Neural progenitor cell (in vitro differentiated cells): Measurements from ENCODE around the gene NINL. TPM values are rescaled to one million over a fixed set of nuclear protein-coding genes. Genes with fewer than 3 reads are reported as not detected.

ENCODE experiments used
- DNase-seq: peaks from one replicate; pipeline ENCODE4 v3.0.0-alpha.2; 2016; ENCODE audit warnings: low spot score
- H2AFZ ChIP-seq: fragments of 200-600 bp; sonication (generic); replicated peaks from 2 replicates; pipeline ENCODE4 v1.6.1; 2016; ENCODE audit warnings: antibody characterized with exemption
- H3F3A ChIP-seq: fragments of 200-600 bp; sonication (generic); 2 replicates; pipeline ENCODE4 v1.6.1; 2016; ENCODE audit warnings: antibody characterized with exemption, low read depth
- H3K27ac ChIP-seq: fragments of 200-600 bp; sonication (generic); 2 replicates; pipeline ENCODE4 v1.5.1; 2016; ENCODE audit warnings: mild to moderate bottlenecking
- H3K27me3 ChIP-seq: fragments of 200-600 bp; sonication (generic); 2 replicates; pipeline ENCODE4 v1.6.1; 2016; ENCODE audit warnings: mild to moderate bottlenecking, moderate library complexity
- H3K36me3 ChIP-seq: fragments of 200-600 bp; sonication (generic); 2 replicates; pipeline ENCODE4 v1.5.1; 2016
- H3K4me1 ChIP-seq: fragments of 200-600 bp; sonication (generic); 2 replicates; pipeline ENCODE4 v1.6.1; 2016; ENCODE audit warnings: mixed run types
- H3K4me2 ChIP-seq: fragments of 200-600 bp; sonication (generic); 2 replicates; pipeline ENCODE4 v1.6.1; 2016
- H3K4me3 ChIP-seq: fragments of 200-600 bp; sonication (generic); 2 replicates; pipeline ENCODE4 v1.5.1; 2016
- H3K79me2 ChIP-seq: fragments of 200-600 bp; sonication (generic); 2 replicates; pipeline ENCODE4 v1.6.1; 2016; ENCODE audit warnings: low read depth
- H3K9ac ChIP-seq: fragments of 200-600 bp; sonication (generic); 2 replicates; pipeline ENCODE4 v1.6.1; 2016
- H3K9me3 ChIP-seq: fragments of 200-600 bp; sonication (generic); 2 replicates; pipeline ENCODE4 v1.5.1; 2016; ENCODE audit warnings: low read depth
- H4K20me1 ChIP-seq: fragments of 200-600 bp; sonication (generic); 2 replicates; pipeline ENCODE4 v1.6.1; 2016; ENCODE audit warnings: low read depth
- H3K27ac Mint-ChIP-seq: 3 replicates; pipeline ENCODE4 v1.8.0; 2021; ENCODE audit warnings: mixed read lengths
- H3K27me3 Mint-ChIP-seq: 2 replicates; pipeline ENCODE4 v1.8.0; 2022; ENCODE audit warnings: low read depth, mild to moderate bottlenecking, inconsistent platforms, moderate library complexity, mixed read lengths; ENCODE audit not compliant: insufficient read depth
- H3K36me3 Mint-ChIP-seq: 3 replicates; pipeline ENCODE4 v1.8.0; 2021; ENCODE audit warnings: mixed read lengths
- H3K4me1 Mint-ChIP-seq: 3 replicates; pipeline ENCODE4 v1.8.0; 2021; ENCODE audit warnings: mixed read lengths
- H3K4me3 Mint-ChIP-seq: 3 replicates; pipeline ENCODE4 v1.8.0; 2021; ENCODE audit warnings: mild to moderate bottlenecking, moderate library complexity, mixed read lengths
- H3K9me3 Mint-ChIP-seq: 3 replicates; pipeline ENCODE4 v1.8.0; 2020; ENCODE audit warnings: mixed read lengths
- EZH2 ChIP-seq: fragments of 200-600 bp; sonication (generic); IDR thresholded peaks from 2 replicates; pipeline ENCODE4 v1.6.1; 2017; ENCODE audit warnings: antibody characterized with exemption, mild to moderate bottlenecking, moderate library complexity
- EZH2phosphoT487 ChIP-seq: fragments of 200-600 bp; sonication (generic); IDR thresholded peaks from 2 replicates; pipeline ENCODE4 v1.6.1; 2017; ENCODE audit warnings: antibody characterized with exemption
- total RNA-seq: library from RNA; depleted of rRNA; stranded (reverse); fragments of >200 nt; gene quantifications from 2 replicates; pipeline ENCODE4 v1.2.3, GENCODE V29; 2015; ENCODE audit warnings: low replicate concordance
- TF ChIP-seq, protein P1 (sequence below): fragments of 200-600 bp; sonication (generic); IDR thresholded peaks from 2 replicates; pipeline ENCODE4 v1.5.1; 2017; ENCODE audit warnings: antibody characterized with exemption, mild to moderate bottlenecking

The NINL gene
- total RNA-seq, 1 donor from 2014 or later: 21.5 TPM

DNA sequence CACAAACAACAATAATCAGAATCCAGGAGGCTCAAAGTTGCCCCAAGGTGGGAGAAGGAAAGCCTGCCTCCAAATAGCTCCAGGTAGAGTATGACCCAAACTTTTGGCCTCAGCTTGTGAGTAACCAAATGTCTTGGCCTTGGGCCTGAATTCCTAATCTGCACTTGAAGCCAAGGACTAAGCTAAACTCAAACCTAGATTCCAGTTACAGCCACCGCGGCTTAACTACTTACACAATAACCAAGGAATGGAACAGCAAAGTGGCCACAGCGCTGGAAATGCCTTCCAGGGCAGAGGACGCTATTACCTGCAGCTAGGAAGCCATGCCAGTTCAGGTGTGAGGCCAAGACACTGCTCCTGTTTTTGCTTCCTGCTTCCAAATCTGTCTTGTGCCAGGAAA, 4.6 kb downstream of the NINL start:
- H3K4me2 ChIP-seq: no peak overlapping the region
- H3K4me1 ChIP-seq: peaks cover 5% of the 10 kb centered on the region
- H2AFZ ChIP-seq: no peak overlapping the region
- Mint-ChIP-seq H3K4me3 (no peak overlapping the region), H3K36me3 (peaks cover 33% of the 10 kb centered on the region), H3K27me3 (peaks cover 3% of the 10 kb centered on the region), H3K9me3 (peaks cover 2% of the 10 kb centered on the region), H3K27ac (no peak overlapping the region), H3K4me1 (peaks cover 31% of the 10 kb centered on the region)
- H3K9ac ChIP-seq: no peak overlapping the region
- no peak for TF ChIP-seq EZH2
- no peak for TF ChIP-seq EZH2phosphoT487
- TF ChIP-seq, protein P1, sequence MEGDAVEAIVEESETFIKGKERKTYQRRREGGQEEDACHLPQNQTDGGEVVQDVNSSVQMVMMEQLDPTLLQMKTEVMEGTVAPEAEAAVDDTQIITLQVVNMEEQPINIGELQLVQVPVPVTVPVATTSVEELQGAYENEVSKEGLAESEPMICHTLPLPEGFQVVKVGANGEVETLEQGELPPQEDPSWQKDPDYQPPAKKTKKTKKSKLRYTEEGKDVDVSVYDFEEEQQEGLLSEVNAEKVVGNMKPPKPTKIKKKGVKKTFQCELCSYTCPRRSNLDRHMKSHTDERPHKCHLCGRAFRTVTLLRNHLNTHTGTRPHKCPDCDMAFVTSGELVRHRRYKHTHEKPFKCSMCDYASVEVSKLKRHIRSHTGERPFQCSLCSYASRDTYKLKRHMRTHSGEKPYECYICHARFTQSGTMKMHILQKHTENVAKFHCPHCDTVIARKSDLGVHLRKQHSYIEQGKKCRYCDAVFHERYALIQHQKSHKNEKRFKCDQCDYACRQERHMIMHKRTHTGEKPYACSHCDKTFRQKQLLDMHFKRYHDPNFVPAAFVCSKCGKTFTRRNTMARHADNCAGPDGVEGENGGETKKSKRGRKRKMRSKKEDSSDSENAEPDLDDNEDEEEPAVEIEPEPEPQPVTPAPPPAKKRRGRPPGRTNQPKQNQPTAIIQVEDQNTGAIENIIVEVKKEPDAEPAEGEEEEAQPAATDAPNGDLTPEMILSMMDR: no peak
- H3F3A ChIP-seq: peaks cover 15% of the 10 kb centered on the region
- H3K4me3 ChIP-seq: no peak overlapping the region
- H3K79me2 ChIP-seq: peaks cover 90% of the 10 kb centered on the region
- peaks cover 59% of the 10 kb centered on the region for H4K20me1 ChIP-seq
- no peak for DNase-seq
- peaks cover 3% of the 10 kb centered on the region for H3K36me3 ChIP-seq
- H3K9me3 ChIP-seq: no peaks in the 10 kb centered on the region
- no peaks in the 10 kb centered on the region for H3K27me3 ChIP-seq
- no peak overlapping the region for H3K27ac ChIP-seq

DNA sequence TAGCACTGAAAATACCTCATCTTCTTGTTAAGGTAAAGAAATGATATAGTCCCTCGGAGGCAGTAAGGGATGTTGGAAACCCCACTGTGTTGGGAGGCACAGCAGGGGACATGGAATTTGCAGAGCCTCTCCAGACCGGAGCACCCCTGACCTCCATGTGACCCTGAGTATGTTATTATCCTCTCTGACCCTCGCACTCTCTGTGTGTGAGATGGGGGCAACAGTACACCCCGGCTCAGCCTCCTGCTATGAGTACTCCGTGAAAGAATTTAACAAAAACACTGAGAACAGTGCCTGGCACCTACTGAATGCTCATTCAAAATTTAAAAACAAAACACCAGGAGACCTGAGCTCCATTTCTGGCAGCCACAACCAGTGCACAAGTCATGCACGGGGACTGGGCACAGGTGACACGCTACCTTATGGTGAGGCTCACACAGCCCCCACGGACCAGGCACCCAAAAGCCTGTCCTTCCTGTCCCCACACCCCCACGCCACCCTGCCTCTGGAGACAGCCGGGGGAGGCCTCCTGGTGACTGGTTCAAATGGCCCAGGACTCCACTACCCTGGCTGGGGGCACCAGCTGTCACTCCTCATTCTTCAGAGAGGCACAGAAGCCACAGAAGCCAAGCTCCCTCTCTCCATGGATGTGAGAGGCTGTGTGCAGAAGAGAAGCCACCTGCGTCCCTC, 6.1 kb downstream of the NINL start:
- TF ChIP-seq, protein P1: no peak
- no peak for TF ChIP-seq EZH2phosphoT487
- TF ChIP-seq EZH2: no peak
- Mint-ChIP-seq H3K27ac (no peak overlapping the region), H3K27me3 (peaks cover 3% of the 10 kb centered on the region), H3K36me3 (peaks cover 40% of the 10 kb centered on the region), H3K9me3 (peaks cover 2% of the 10 kb centered on the region), H3K4me1 (peaks cover 29% of the 10 kb centered on the region), H3K4me3 (no peak overlapping the region)
- Histone ChIP-seq H2AFZ (no peak overlapping the region), H3K4me3 (no peak overlapping the region), H3F3A (peaks cover 3% of the 10 kb centered on the region), H4K20me1 (peaks cover 62% of the 10 kb centered on the region), H3K4me2 (peak overlapping the region; percentile 13), H3K27ac (no peak overlapping the region), H3K9ac (no peak overlapping the region), H3K9me3 (no peaks in the 10 kb centered on the region), H3K4me1 (peaks cover 5% of the 10 kb centered on the region), H3K79me2 (peaks cover 96% of the 10 kb centered on the region), H3K36me3 (peaks cover 3% of the 10 kb centered on the region), H3K27me3 (no peaks in the 10 kb centered on the region)
- peak; percentile 17 for DNase-seq

DNA sequence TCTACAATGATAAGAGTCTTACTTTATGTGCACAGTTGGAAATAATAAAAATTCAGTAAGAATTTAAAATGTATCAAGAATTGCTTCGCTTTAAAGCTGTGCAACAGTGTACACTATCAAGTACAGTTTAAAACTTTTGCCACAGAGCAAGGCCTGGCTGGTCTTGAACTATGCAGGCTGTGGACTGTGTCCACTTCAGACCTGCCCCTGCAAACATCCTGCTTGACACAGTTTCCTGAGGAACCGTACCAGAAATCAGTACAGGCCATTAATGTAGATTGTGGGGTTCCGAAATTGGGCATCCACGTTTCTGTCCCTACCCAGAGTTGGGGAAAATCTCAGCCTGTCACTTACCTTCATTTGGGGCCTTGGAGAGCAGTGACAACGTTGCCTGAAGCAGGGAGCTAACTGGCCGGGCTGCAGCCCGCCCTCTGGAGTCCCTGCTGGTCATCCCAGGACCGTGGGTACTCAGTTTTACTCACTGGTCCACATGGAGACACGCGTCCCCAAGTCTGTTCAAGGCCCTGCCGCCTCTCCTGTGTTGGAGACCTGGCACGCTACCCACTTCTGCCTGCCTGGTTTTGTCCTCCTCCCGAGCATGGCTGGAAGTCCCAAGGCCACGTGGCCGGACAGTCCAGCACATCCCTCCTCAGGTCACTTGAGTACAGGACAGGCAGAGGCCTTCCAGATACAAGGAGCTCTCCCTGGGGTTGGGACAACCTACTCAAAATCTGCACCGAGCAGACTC, 8.4 kb downstream of the NINL start:
- Mint-ChIP-seq H3K4me3 (no peak overlapping the region), H3K4me1 (peaks cover 28% of the 10 kb centered on the region), H3K36me3 (peaks cover 36% of the 10 kb centered on the region), H3K27me3 (peaks cover 3% of the 10 kb centered on the region), H3K9me3 (no peaks in the 10 kb centered on the region), H3K27ac (no peak overlapping the region)
- TF ChIP-seq EZH2: no peak
- TF ChIP-seq EZH2phosphoT487: no peak
- TF ChIP-seq, protein P1: no peak
- no peak overlapping the region for H3K4me2 ChIP-seq
- no peaks in the 10 kb centered on the region for H3K9me3 ChIP-seq
- peaks cover 5% of the 10 kb centered on the region for H3K4me1 ChIP-seq
- H3K79me2 ChIP-seq: peaks cover 93% of the 10 kb centered on the region
- H3F3A ChIP-seq: no peaks in the 10 kb centered on the region
- H4K20me1 ChIP-seq: peaks cover 52% of the 10 kb centered on the region
- H3K36me3 ChIP-seq: no peaks in the 10 kb centered on the region
- no peak overlapping the region for H3K4me3 ChIP-seq
- no peaks in the 10 kb centered on the region for H3K27me3 ChIP-seq
- no peak overlapping the region for H2AFZ ChIP-seq
- no peak overlapping the region for H3K9ac ChIP-seq
- no peak overlapping the region for H3K27ac ChIP-seq
- DNase-seq: no peak
